Measurements from ENCODE around the gene CCDC88A.
"Not testable (repeated sequence)": the region's sequence is repeated elsewhere in the genome, so short reads cannot be mapped to it uniquely, and the experiment has no call there.

The CCDC88A gene

GRCh38 chr2:55419679-55420438 lies at the start of gene CCDC88A:
Gene CCDC88A (minus strand): TSS chr2:55419856. CDS start chr2:55419079, 777 bp downstream.
- peak; percentile 92 for DNase-seq

- DNase-seq: no peak
These were observed 42.0 kb upstream of the CCDC88A start for GRCh38 chr2:55461679-55462078.

GRCh38 chr2:55460562-55460961 lies 40.9 kb upstream of the CCDC88A start:
- no peak for DNase-seq

- no peak for DNase-seq
These were observed 40.1 kb upstream of the CCDC88A start for GRCh38 chr2:55459714-55460274.

GRCh38 chr2:55459279-55459678 lies 39.6 kb upstream of the CCDC88A start:
- DNase-seq: no peak

- no peak for DNase-seq
These were observed 34.5 kb upstream of the CCDC88A start for GRCh38 chr2:55454121-55454520.

- DNase-seq: no peak
These were observed 33.2 kb upstream of the CCDC88A start for GRCh38 chr2:55452879-55453278.

GRCh38 chr2:55451699-55452098 lies 32.0 kb upstream of the CCDC88A start:
- DNase-seq: no peak

- DNase-seq: not testable (repeated sequence)
These were observed 30.4 kb upstream of the CCDC88A start for GRCh38 chr2:55450014-55450413.

- DNase-seq: not testable (repeated sequence)
These were observed 22.5 kb upstream of the CCDC88A start for GRCh38 chr2:55442045-55442760.

- no peak for DNase-seq
These were observed 21.7 kb upstream of the CCDC88A start for GRCh38 chr2:55441280-55441892.

- no peak for DNase-seq
These were observed 19.4 kb upstream of the CCDC88A start for GRCh38 chr2:55439101-55439397.

- DNase-seq: no peak
These were observed 18.9 kb upstream of the CCDC88A start for GRCh38 chr2:55438391-55439100.

- DNase-seq: no peak
These were observed 18.1 kb upstream of the CCDC88A start for GRCh38 chr2:55437515-55438390.

- DNase-seq: peak; percentile 45
These were observed 12.4 kb upstream of the CCDC88A start for GRCh38 chr2:55431982-55432627.

GRCh38 chr2:55430211-55430975 lies 10.7 kb upstream of the CCDC88A start:
- no peak for DNase-seq

- no peak for DNase-seq
These were observed 8.6 kb upstream of the CCDC88A start for GRCh38 chr2:55428258-55428657.

- DNase-seq: no peak
These were observed 5.8 kb upstream of the CCDC88A start for GRCh38 chr2:55425431-55425831.

GRCh38 chr2:55422876-55423665 lies 3.4 kb upstream of the CCDC88A start:
- no peak for DNase-seq

GRCh38 chr2:55421326-55421725 lies 1.7 kb upstream of the CCDC88A start:
- DNase-seq: no peak

Data from CD4-positive, alpha-beta T cell treated with Interleukin-10 for 1 hour (primary cell).